Mononuclear cell (primary cell): ENCODE results near the gene TMEM89. TPM values are rescaled to one million over a fixed set of nuclear protein-coding genes. Genes with fewer than 3 reads are reported as not detected.

ENCODE experiments used
- total RNA-seq: library from RNA; depleted of rRNA; stranded (reverse); fragments of >200 nt; gene quantifications from one replicate; pipeline ENCODE4 v1.2.3, GENCODE V29; 2012

TMEM89 gene
- total RNA-seq, 1 donor: 0.42 TPM

Other genes with a start within 250 kb of the TMEM89 start
- gene FBXW12, start 249.6 kb downstream of the TMEM89 start, total RNA-seq: not detected
- gene PLXNB1, start 191.7 kb downstream of the TMEM89 start, total RNA-seq: 0.63 TPM
- gene CCDC51, start 181.7 kb downstream of the TMEM89 start, total RNA-seq: 1.4 TPM
- gene TMA7, start 181.5 kb downstream of the TMEM89 start, total RNA-seq: 271 TPM
- gene ATRIP, start 175.0 kb downstream of the TMEM89 start, total RNA-seq: 5.1 TPM
- 64.1 TPM for gene SHISA5, start 117.6 kb downstream of the TMEM89 start, total RNA-seq
- 11.3 TPM for gene PFKFB4, start 65.0 kb downstream of the TMEM89 start, total RNA-seq
- gene UCN2, start 58.0 kb downstream of the TMEM89 start, total RNA-seq: 0.10 TPM
- gene COL7A1, start 26.4 kb downstream of the TMEM89 start, total RNA-seq: 0.10 TPM
- 131 TPM for gene UQCRC1, start 12.1 kb downstream of the TMEM89 start, total RNA-seq
- 8.4 TPM for gene SLC26A6, start 13.7 kb upstream of the TMEM89 start, total RNA-seq
- 2.6 TPM for gene CELSR3, start 41.1 kb upstream of the TMEM89 start, total RNA-seq
- gene NCKIPSD, start 64.1 kb upstream of the TMEM89 start, total RNA-seq: 6.3 TPM
- 92.5 TPM for gene IP6K2, start 95.5 kb upstream of the TMEM89 start, total RNA-seq
- 26.1 TPM for gene PRKAR2A, start 226.1 kb upstream of the TMEM89 start, total RNA-seq